GM18868 (cell line): ENCODE measurements around the gene HBD.

Experiments
- ATAC-seq: cut with Tn5 transposase; IDR thresholded peaks from one replicate; pipeline ENCODE4 v1.9.1; 2021; ENCODE audit warnings: mild to moderate bottlenecking, moderate library complexity; ENCODE audit not compliant: unreplicated experiment

Gene HBD

GRCh38 chr11:5192738-5193137, 41.5 kb downstream of the HBD start:
- no peak for ATAC-seq

DNA sequence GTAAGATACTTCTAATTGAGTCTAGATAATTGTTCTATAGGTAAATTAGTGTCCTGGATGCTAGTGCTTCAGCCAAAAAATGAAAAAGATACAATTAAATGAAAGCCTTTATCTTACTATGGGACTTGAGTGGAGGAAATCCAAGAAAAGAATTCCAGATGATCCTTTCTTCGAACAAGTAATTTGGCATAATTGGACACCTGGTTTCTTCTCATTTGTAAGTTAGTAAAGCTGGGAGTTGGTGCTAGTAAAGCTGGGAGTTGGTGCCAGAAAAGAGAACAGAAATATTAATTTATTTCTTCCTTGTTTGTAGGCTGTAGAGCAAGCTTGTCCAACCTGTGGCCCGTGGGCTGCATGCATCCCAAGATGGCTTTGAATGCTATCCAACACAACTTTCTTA, 46.1 kb downstream of the HBD start:
- no peak for ATAC-seq
